GM08714 (cell line): Measurements from ENCODE around the gene HS6ST1.
"Not testable (repeated sequence)": the region's sequence is repeated elsewhere in the genome, so short reads cannot be mapped to it uniquely, and the experiment has no call there.

ENCODE experiments used
- H3K4me3 ChIP-seq: fragments of 200-500 bp; sonication (Bioruptor generic); 2 replicates; pipeline ENCODE4 v1.5.1; 2014; ENCODE audit warnings: mild to moderate bottlenecking, low read length, inconsistent platforms
- ZNF274 ChIP-seq: IDR thresholded peaks from 2 replicates; pipeline ENCODE4 v1.6.1; 2012; ENCODE audit warnings: mild to moderate bottlenecking, low read depth, low read length

The HS6ST1 gene

GRCh38 chr2:128272601-128273468 is 45.8 kb downstream of the HS6ST1 start:
- H3K4me3 ChIP-seq = no peak overlapping the region
- no peak for TF ChIP-seq ZNF274

GRCh38 chr2:128271911-128272600 is 46.6 kb downstream of the HS6ST1 start:
- TF ChIP-seq ZNF274 = no peak
- H3K4me3 ChIP-seq = no peak overlapping the region

- no peak overlapping the region for H3K4me3 ChIP-seq
- TF ChIP-seq ZNF274 = no peak
Observed at GRCh38 chr2:128271597-128271910, 47.1 kb downstream of the HS6ST1 start.

GRCh38 chr2:128270672-128271596 is 47.7 kb downstream of the HS6ST1 start:
- H3K4me3 ChIP-seq = no peak overlapping the region
- TF ChIP-seq ZNF274 = no peak

DNA sequence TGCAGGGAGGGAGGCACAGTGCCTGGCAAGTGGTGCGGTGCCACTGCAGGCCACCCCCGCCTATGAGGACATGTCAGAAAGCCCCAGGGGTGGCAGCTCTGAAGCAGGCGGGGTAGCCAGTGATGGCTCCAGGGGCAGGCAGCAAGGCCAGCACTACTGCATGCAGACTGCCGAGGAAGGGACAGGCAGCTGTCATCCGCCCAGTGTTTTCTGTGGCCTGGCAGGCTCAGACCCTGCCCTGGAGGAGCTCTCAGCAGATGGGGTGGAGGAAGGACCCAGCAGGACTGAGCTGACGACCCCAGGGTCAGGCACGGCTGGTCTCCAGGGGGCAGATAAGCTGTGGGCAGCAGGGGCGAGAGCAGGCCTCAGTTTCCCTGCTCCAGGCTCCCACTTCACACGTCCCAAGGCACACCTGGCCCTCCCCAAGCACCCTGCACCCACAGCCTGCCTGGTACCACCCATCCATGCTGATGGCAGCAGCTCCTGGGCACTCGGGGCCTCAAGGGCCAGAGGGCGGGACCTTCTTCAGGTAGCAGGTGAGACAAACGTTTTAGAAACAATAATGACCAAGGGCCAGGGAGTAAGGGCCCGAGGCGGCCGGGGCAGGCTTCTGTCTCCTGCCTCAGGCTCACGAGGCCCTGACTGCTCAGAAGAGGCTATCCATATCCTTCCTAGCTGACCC is 48.5 kb downstream of the HS6ST1 start:
- H3K4me3 ChIP-seq = no peak overlapping the region
- no peak for TF ChIP-seq ZNF274

DNA sequence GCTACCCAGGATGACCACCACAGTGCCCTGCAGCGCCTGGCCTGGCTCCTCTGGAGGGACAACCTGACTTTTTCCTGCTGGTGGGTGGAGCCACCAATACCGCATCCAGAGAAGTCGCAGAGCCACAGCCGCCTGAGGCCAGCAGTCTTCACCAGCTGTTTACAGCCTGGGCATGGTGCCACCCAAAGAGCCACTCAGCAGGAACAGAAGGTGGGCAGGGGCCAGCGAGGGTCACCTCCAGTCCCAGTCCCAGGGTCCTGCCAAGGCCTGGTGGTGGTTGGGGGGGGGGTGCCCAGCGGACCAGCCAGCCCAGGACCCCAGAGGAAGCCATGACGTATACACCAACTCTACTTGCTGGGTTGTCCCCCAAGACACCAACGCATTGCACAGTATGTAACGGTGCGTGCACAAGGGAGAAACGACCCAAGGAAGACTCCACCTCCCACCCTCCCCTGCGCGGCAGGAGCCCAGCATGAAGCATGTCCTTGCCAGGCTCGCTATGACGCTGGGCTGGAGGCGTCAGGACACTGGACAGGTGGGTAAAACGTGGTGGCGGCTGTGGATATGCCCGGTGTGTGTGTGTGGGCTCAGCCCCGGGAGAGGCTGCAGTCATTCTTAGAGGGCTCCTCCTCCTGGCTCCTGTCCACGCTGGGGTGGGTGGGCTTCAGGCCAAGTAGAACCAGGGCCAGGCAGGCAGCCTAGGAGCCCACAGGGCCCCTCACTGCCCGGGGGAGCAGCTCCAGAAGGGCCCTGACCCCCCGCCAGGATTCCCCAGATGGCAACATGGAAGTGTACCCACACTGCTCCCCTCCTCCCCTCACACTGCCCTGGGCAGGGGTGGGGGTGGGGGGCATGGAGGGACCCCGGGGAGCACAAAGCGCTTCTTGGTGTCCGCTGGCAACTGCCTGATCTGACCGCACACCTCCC is 49.3 kb downstream of the HS6ST1 start:
- H3K4me3 ChIP-seq = no peak overlapping the region
- TF ChIP-seq ZNF274 = no peak

GRCh38 chr2:128268611-128269010 is 50.1 kb downstream of the HS6ST1 start:
- H3K4me3 ChIP-seq = not testable (repeated sequence)

- H3K4me3 ChIP-seq = not testable (repeated sequence)
Observed at GRCh38 chr2:128268145-128268544, 50.5 kb downstream of the HS6ST1 start.

DNA sequence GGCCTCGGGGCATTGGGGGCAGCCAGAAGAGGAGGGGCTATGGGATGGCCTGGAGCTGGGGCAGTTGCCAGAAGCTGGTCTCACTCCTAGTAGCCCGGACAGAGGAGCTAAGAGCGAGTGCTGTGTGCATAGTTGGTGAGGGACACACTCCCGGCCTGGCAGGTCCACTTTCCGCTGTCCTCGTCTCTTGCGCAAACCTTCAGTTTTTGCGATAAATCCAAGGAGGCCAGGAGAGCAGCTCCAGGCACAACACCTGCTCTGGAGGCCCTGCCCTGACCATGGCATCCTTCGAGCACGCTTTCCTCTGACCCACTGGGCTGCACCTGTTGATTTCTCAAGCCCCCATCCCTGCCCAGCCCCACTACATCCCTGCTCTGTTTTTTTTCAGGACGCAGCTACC is 51.0 kb downstream of the HS6ST1 start:
- H3K4me3 ChIP-seq = not testable (repeated sequence)

DNA sequence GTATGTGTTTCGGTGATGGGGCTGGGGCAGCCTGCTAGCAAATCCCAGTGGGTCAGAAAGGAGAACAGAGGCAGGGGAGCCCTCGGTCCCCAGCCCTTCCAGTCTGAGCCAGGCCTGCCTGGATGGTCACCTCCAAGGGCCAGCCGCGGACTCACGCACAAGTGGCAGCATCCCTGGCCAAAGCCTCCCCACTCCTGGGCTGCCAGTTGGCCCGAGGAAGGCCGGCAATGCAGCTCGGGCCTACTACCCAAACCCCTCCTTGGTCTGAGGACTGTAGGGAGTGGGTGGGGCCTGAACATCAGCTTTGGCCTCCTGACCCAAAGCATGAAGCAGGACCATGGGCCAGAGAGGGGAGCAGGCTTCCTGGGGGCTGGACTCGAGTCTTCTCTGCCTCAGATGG is 51.5 kb downstream of the HS6ST1 start:
- not testable (repeated sequence) for H3K4me3 ChIP-seq

DNA sequence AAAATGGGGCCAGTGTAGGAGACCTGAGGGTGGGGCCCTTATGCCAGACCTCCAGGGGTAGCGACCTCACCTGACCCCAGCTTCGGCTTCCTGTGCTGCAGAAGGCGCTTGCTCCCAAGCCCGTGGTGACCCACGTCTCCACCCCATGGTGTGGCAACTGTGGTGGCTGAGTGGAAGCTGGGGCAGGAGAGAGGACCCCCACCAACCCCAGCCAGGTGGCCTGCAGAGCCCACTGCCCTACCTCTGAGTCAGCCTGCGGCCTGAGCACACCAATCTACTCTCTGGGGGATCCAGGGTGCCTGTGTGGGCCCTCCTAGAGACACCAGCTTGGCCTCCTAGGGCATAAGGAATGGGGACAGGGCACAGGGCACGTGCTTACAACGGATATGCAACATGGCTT is 52.2 kb downstream of the HS6ST1 start:
- not testable (repeated sequence) for H3K4me3 ChIP-seq

DNA sequence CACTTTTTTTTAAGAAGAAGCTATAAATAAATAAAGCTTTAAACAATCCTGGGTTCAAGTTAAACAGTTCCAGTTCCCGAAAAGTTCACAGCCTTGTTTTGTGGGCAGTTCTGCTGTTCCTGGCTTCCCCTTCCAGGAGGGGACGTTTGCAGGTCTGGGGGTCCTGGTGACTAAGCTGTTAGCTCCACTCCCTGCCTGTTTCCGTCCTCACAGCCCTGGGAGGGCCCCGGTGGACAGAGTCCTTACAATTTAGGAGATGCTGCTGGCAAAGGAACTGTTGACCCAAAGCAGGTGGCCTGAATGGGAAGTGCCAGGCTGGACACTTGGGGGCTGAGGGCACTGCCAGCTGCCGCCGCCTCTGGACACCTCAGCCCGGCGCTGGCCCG is 53.1 kb downstream of the HS6ST1 start:
- H3K4me3 ChIP-seq = not testable (repeated sequence)

GRCh38 chr2:128264881-128265607 is 53.6 kb downstream of the HS6ST1 start:
- no peak for TF ChIP-seq ZNF274
- no peak overlapping the region for H3K4me3 ChIP-seq
